ENCODE results near the gene UBXN6. TPM values are rescaled to one million over a fixed set of nuclear protein-coding genes. Genes with fewer than 3 reads are reported as not detected.

UBXN6 gene
- total RNA-seq, 1 donor from 2014 or later = 134 TPM

DNA sequence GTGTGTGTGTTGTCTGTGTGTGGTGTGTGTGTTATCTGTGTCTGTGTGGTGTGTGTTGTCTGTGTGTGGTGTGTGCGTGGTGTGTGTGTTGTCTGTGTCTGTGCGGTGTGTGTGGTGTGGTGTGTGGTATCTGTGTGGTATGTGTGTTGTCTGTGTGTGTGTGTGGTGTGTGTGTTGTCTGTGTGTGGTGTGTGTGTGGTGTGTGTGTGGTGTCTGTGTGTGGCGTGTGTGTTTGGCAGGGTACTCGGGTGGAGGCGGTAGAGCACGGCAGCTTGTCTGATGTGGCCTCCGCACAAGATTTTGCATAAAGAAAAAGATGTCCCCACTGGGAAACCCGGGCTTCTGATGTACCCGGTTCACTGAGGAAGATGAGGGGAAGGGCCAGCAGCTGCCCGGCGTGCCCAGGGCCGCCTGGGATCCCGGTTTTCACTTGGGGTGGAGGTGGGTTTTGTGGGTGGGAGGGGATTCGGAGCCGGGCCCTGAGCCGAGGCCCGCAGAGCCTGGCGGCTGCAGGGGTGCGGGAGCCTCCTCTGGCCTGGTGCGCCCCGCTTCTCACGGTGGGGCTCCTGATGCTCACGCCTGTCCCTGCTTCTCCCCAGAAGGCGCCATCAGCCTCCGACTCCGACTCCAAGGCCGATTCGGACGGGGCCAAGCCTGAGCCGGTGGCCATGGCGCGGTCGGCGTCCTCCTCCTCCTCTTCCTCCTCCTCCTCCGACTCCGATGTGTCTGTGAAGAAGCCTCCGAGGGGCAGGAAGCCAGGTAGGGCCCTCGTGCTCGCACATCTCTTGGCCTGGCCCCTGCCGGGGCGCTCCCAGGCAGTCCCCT lies 35.7 kb upstream of the UBXN6 start:
- no peak for DNase-seq (ENCODE audit: low spot score)

DNA sequence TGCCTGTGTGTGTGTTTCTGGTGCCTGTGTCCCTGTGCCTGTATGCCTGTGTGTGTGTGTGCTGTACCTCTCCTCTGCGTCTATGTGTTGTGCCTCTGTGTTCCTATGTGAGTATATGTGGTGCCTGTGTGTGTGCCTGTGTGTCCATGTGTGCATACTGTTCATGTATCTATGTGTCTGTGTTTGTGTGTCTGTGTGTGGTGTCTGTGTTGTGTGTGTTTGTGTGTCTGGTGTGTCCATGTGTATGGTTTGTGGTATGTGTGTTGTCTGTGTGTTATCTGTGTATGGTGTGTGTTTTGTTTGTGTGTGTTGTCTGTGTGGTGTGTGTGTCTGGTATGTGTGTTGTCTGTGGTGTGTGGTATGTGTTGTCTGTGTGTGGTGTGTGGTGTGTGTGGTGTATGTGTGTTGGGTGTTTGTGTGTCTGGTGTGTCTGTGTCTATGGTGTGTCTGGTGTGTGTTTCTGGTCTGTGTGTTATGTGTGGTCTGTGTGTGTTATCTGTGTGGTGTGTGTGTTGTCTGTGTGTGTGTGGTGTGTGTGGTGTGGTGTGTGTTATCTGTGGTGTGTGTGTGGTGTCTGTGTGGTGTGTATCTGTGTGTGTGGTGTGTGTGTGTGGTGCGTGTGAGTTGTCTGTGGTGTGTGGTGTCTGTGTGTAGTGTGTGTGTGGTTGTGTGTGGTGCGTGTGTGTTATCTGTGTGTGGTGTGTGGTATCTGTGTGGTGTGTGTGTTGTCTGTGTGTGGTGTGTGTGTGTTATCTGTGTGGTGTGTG lies 34.9 kb upstream of the UBXN6 start:
- DNase-seq (ENCODE audit: low spot score) = no peak

DNA sequence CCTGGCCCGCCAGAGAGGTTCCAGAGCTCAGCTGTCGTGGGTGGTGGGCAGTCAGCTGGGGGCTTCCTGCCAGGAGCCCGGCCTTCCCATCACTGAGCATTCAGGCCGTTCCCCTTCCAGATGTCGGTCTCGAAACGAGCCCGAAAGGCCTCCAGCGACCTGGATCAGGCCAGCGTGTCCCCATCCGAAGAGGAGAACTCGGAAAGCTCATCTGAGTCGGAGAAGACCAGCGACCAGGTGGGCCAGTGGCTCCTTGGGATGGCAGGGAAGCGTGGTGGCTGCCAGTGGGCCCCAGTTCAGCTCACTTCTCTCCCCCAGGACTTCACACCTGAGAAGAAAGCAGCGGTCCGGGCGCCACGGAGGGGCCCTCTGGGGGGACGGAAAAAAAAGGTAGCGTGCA lies 33.9 kb upstream of the UBXN6 start:
- no peak for DNase-seq (ENCODE audit: low spot score)

DNA sequence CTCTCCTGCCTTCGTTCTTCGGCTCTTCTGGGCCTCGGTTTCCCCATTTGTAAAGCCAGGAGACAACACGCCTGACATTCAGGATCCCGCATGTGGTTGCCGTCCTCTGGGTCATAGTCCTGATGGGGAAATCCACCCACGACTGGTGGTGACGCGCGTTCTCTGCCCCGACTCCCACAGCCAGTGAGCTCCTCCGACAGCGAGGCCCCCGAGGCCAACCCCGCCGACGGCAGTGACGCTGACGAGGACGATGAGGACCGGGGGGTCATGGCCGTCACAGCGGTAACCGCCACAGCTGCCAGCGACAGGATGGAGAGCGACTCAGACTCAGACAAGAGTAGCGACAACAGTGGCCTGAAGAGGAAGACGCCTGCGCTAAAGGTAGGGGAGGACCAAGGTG lies 30.9 kb upstream of the UBXN6 start:
- DNase-seq (ENCODE audit: low spot score) = no peak

DNA sequence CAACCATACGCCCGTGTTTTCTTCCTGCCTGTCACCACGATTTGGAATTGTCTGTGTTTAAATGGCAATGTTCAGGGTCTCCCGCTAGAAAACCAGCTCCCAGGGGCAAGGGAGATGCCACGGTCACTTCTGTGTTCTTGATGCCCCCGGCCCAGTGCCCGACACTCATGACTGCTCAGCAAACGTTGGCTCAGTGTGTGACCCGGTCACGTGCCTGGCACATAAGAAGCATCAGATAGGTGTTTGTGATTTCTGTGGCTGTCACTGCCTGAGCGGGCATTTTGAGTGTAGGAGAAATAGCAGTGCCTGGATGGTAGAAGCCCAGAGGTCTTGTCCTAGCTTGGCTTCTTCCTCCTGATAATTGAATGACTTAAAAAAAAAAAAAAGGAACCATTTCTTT lies 30.0 kb upstream of the UBXN6 start:
- DNase-seq (ENCODE audit: low spot score) = no peak

DNA sequence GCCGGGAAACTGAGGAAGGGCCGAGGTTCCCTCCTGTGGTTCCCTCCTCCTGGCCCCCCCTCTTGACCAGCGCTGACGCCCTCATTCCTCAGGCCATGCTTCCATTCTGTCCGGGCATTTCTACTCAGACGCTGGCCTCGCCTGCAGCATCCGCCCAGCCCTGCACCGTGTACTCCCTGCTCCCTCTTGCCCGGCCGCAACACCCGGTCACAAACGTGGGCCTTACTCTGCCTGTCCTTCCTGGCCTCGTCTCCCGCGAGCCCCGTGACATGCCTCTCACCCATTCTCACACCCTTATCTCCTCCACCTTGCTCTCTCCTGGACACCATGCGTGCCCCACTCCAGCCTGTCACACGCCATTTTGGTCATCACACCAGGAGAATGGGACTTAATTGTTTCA lies 25.8 kb upstream of the UBXN6 start:
- DNase-seq (ENCODE audit: low spot score) = no peak

DNA sequence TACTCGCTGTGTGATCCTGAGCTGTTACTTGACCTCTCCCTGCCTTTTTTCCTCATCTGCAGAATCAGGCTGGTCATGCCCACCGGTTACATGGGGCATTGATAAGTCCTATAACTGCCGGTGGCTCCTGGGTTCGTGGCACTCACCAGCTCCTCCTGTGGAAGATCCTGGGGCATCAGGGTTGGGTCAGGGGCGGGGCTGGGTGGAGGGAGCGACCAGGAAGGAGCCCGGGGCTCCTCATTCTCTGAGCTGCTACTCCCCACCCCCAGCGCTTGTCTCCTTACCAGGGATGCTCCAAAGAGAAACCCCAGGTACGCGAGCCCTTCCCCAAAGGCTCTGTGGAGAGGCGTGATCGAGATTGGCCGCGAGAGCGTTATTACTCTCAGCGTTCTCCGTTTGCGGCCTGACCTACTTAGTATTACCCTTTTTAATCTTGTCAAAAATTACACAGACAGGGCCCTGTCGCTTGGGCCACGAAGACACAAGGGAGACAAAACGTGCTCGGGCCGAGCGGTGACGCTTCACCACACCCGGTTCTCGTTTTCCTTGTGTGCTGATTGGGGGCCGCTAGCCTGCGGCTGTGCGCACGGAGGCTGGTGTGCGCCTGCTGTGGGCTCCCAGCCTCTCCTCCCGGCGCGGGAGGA lies 25.2 kb upstream of the UBXN6 start:
- no peak for DNase-seq (ENCODE audit: low spot score)

DNA sequence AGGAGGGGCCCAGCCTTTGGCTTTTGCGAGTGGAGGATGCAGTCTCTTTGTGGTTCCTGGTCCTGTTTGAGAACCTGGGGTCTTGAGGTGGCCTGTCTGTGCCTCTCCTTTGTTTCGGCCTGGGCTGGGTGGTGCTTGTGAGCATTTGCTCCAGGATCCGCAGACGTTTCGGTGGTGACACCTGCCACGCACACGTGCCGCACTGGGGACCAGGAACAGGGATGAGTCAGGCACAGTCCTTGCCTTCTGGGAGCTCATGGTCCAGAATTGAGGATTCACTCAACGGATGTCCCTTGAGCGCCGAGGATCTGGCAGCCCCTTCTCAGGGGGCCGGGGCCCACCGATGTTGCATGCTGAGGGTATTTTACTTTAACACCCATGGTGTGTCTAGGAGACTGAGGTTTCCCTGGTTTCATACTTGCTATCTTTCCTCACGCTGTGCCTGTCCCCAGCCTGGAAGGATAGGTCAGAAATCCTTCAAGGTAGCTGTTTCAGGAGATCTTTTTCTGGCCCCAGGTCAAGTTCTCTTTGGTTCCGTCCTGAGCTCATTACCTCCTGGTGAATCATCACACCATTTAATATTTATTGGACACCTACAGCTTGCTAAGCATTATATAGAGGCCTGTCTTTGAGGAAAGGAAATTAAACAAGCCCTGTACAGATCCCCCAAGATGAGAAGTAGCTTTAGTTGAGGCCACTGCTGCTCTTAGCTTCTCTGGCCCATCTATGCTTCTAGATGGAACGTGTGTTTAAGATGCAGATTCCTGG lies 19.6 kb upstream of the UBXN6 start:
- no peak for DNase-seq (ENCODE audit: low spot score)

DNA sequence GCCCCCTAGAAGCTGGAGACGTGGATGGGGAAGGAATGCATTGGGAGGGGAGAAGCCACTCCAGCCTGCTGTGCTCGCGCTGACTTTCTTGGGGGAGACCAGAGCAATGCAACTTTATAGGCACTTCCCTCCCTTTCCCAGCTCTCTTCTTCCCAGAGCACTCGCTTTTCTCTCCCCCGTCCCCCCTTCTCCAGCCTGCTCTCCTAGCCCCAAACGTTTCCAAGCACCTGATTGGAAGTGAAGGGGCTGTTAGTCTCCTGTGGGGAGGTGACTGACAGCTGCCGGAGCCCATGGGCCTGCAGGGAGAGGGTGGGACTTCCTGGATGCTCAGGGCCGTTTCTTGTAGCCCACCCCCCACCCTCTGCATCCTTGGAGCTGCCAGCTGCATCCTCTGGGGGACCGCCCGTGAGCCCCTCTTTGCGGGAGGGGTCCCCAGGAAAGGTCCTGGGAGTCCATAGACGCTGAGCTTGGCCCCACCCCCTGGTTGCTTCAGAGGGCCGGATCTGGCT lies 17.0 kb upstream of the UBXN6 start:
- DNase-seq (ENCODE audit: low spot score) = no peak

DNA sequence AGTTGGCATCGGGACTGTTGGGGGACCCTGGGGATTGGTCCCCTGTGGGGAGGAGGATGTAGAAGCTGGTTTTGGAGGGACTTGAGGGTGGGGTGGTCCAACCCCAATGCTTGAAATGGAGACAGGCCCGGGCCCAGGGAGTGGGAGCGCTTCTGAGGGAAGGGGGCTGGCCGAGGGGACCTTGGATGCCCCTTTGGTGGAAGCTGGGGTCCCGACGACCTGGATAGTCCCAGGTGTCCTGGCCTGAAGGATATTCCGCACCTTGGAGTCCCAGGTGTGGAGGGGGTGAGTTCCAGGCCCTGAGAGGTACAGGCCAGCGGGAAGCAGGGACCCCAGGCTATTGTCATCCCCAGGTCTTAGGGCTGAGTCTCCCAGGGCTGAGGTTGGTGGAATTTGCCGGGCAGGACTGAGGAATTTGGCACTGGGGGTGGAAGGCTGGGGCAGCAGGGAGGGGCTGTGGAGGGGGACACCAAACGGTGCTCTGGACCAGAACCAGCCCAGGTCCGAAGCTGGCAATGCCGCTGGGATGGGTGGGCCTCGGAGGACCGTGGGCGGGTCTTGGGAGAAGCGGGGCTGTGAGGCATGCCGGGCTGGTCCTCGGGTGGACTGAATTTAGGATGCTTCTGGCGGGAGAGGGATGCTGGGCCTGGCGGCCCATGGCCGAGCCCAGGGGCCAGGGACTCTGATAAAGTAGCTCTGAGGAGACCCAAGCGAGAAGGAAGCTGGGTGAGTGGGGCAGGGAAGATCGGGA lies 16.3 kb upstream of the UBXN6 start:
- no peak for DNase-seq (ENCODE audit: low spot score)

DNA sequence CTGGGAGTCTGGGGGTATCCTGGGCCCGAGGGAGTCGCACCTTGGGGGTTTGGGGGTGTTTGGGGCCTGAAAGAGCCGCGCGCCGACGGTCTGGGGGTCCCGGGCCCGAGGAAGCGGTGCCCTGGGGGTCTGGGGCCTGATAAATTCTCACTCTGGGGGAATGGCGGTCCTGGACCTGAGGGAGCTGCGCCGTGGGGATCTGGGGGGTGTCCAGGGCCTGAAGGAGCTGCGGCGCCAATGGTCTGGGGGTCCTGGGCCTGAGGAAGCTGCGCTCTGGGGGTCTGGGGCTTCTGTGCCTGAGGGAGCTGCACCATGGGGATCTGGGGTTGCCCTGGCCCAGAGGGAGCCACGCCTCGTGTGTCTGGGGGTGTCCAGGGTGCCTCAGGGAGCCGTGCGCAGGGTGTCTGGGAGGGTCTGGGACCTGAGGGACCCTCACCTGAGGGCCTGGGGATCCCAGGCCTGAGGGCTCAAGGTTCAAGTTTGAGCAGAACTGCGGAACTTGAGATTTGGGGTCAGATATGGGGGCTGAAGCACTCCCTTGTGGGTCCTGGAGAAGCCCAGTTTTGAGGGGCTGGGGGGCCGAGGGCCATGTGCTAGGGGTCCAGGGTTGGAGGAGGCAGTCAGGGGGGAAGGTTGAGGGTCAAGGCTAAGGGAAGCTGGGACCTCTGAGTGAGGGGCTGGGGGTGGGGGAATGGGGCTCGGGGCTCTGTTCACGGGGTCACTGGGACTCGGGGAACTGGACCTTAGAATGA lies 15.6 kb upstream of the UBXN6 start:
- DNase-seq (ENCODE audit: low spot score) = no peak

DNA sequence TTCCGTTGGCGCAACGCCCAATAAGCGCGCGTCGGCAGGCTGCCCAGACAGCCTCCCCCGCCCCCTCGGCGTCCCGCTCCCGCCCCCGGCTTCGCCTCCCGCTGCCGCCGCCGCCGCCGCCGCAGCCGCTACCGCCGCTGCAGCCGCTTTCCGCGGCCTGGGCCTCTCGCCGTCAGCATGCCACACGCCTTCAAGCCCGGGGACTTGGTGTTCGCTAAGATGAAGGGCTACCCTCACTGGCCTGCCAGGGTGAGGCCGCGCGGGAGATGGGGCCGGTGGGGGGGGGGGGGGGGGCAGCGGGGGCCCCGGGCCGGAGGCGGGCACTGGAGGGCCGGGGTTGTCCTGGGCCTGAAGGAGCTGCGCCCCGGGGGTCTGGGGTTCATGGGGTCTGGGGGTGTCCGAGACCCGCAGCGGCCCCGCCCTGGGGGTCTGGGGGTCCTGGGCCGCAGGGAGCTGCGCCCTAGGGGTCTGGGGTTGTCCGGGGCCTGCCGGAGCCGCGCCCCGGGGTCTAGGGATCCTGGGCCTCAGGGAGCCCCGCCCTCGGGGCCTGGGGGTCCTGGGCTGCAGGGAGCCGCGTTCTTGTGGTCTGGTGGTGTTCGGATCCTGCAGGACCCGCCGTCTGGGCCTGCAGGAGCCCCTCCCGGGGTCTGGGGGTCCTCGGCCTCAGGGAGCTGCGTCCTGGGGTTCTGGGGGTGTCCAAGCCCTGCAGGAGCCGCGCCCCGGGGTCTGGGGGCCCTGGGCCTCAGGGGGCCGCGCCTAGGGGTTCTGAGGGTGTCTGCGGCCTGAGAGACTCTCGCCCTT lies 14.8 kb upstream of the UBXN6 start, which contains the start of gene HDGFL2:
Gene HDGFL2, plus strand, starts transcription at position 124 of the 801 bp plus-strand sequence. Its CDS starts 54 bp downstream, at position 178.
- no peak for DNase-seq (ENCODE audit: low spot score)

DNA sequence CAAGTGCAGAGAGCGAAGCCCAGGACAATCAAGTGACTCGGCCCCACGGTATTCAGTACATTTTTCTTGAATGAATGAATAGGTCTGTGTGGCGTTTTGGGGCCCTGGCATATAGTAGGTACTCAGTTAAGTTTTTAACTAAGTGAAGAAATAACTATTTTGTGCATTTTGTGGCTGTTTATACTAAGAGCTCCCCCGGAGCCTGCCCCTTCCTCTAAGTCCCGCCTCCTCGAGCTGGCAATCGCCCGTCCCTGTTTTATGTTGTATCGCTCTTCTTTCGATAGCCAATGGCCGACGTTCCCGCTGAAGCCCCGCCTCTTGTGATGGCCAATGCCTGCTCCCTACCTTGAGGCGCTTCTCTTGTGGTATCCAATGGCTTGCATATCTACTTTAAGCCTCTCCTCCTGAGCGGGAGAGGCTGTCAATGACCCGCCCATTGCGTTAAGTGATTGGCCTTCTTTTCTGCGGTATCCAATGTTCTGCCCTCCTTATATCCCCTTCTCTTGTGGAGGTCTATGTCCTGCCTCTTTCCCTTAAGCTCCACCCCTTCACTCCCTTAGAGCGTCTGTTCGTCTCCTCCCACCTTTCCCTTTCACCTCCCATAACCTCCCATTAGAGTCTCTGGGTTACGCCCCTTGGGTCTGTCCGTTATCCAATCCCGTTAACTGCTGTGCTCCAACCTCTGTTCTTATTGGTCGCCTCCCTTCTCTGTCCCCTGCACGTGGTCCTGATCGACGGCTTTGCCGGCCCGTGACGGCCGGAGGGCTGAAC lies 14.0 kb upstream of the UBXN6 start:
- DNase-seq (ENCODE audit: low spot score) = peak; percentile 99

DNA sequence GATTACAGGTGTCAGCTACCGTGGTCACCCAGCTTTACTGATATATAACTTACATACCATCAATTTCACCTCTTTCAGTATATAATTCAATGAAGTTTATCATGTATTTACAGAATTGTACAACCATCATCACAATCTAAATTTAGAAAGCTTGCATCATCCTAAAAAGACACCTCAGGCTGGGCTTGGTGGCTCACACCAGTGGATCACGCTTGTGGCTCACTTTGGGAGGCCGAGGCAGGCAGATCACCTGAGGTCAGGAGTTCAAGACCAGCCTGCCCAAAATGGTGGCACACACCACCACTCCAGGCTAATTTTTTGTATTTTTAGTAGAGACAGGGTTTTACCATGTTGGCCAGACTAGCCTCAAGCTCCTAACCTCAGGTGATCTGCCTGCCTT lies 10.2 kb upstream of the UBXN6 start:
- no peak for DNase-seq (ENCODE audit: low spot score)

DNA sequence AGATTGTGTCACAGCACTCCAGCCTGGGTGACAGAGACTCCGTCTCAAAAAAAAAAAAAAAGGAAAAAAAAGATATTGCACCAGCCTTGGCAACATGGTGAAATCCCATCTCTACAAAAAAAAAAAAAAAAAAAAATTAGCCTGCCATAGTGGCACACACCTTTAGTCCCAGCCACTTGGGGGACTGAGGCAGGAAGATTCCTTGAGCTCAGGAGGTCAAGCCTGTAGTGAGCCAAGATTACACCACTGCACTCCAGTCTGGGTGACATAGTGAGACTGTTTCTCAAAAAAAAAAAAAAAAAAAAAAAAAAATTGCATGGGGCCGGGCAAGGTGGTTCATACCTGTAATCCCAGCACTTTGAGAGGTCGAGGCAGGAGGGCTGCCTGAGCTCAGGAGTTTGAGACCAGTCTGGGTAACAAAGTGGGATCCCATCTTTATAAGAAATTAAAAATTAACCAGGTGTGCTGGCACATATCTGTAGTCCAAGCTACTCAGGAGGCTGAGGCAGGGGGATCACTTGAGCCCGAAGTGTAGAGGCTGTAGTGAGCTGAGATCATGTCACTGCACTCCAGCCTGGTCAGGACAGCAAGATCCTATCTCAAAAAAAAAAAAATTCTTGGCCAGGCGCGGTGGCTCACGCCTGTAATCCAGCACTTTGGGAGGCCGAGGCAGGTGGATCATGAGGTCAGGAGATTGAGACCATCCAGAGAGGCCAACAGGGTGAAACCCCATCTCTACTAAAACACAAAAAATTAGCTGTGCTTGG lies 7.4 kb upstream of the UBXN6 start:
- no peak for DNase-seq (ENCODE audit: low spot score)

DNA sequence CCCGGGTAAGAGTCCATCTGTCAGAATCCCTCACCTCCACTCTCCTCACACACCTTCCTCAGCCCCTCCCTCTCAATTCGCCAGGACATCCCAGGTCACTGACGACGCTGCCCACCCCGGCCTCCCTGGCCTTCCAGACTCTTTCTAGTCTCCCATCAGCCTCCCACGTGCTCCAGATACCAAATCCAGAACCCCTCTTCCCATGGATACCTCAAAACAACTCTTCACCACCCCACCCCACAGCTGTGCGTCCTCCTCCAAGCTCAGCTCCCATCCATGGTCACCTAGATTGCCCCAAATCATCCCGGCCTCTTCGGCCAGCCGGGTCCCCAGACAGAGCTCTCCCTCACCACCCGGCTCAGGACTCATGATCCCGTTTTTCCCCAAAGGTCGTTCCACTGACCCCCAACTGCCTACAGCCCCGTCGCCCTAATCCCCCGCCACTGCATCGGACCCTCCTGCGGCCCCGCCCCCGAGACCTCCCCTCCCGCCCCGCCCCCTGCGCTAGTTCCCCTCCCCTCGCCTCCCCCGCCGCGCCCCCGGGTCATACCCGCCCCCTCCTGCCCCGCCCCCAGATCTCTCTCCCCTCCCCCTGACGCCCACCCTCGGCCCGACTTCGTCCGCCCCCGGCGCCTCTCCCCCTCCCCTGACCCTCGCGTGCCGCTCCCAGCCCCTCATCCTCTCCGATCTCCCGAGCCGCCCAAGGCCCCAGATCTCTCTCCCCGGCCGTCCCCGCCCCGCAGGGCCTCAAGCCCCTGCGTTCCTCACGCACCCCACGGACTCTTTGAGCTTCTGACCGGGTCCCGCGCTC lies 546 bp downstream of the UBXN6 start:
- no peak for DNase-seq (ENCODE audit: low spot score)

DNA sequence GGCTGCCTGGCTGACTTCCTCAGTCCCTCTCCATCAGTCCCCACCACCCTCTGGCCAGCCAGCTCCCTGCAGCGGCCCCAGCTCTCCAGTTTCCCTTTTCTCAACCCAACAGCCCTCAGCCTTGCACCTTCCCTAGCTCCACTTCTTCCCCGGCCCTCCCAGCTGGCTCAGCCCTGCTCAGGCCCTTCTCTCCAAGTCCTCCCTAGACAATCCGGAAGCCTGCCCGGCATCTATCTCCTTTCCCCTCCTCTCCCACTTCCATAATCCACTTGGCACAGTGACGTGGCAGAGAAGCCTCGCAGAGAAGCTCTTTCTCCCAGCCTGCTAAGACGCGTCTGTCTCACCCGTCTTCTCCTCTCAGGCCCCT lies 1.1 kb downstream of the UBXN6 start:
- no peak for DNase-seq (ENCODE audit: low spot score)
